Measurements from ENCODE around the gene NDUFB10. TPM values are rescaled to one million over a fixed set of nuclear protein-coding genes. Genes with fewer than 3 reads are reported as not detected.
"Not testable (repeated sequence)": the region's sequence is repeated elsewhere in the genome, so short reads cannot be mapped to it uniquely, and the experiment has no call there.

The NDUFB10 gene
- total RNA-seq, 1 donor from 2014 or later: 85.8 TPM

DNA sequence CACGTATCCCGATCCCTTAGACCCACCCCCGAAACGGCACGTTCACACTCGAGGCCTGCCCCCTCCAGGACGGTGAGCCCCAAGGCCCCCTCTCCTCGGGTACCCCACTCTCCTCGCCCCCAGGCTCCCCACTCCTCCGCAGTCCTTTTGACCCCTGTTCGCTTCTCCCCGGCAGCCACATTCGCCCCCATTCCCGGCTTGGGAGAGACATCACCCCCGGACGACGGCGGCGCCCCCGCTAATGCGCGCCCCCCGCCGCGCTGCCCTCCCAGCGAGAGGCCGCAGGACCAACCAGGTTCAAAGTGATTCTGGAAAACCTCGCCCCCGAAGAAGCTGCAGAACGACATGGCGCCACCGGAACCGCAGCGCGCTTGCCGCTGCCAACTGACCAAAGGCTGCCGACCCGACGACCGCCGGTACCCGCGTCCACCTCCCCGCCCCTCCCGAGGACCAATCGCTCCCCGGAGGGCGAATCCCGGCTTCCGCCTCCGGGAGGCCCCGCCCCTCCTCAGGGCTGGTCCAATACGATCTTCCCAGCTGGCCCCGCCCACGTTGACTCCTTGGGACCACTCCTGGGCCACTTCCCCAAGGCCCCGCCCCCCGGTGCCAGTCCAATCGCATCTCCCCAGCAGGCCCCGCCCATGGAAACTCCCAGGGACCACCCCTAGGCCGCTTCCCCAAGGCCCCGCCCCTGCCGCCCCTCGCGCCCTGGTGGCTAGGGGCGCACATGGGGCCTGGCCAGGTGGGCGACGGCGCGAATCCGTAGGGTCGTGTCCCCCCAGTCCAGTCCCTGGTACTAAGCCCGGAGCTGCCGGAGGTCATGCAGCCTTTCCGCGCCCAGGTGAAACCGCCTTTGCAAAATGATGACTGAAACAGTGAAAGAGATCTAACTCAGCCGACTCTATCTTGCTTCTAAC lies 16.3 kb upstream of the NDUFB10 start, which contains the start of gene MSRB1:
MSRB1 (minus strand) TSS at position 390 of the 917 bp plus-strand sequence; CDS start at position 347, 43 bp downstream.
- intact Hi-C loops (cut with DNase I): no loop called here
- DNase-seq (ENCODE audit: low spot score) (peak; percentile 100), ATAC-seq (peak; percentile 98)

DNA sequence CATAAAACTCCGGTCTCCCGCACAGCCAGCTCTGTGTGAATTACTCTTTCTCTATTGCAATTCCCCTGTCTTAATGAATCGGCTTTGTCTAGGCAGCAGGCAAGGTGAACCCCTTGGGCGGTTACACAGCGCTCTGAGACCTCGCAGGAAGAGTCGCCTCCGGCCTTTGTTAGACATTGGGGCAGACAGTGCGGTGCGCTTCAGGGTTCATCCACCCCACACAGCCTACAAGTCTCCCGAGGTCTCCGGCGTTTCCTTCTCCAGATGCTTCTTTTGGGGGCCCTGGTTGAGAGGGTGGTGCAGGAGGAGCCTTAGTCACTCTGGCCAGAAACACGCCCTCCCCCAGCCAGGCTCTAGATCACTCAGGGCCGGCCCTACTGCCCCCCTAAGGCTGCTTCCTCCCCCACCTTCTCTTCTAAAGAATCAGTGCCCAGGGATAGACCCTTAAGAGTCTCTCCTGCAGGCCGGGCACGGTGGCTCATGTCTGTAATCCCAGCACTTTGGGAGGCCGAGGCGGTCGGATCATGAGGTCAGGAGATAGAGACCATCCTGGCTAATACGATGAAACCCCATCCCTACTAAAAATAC lies 14.6 kb upstream of the NDUFB10 start:
- no peak for DNase-seq (ENCODE audit: low spot score)
- intact Hi-C loops (cut with DNase I): no loop called here

DNA sequence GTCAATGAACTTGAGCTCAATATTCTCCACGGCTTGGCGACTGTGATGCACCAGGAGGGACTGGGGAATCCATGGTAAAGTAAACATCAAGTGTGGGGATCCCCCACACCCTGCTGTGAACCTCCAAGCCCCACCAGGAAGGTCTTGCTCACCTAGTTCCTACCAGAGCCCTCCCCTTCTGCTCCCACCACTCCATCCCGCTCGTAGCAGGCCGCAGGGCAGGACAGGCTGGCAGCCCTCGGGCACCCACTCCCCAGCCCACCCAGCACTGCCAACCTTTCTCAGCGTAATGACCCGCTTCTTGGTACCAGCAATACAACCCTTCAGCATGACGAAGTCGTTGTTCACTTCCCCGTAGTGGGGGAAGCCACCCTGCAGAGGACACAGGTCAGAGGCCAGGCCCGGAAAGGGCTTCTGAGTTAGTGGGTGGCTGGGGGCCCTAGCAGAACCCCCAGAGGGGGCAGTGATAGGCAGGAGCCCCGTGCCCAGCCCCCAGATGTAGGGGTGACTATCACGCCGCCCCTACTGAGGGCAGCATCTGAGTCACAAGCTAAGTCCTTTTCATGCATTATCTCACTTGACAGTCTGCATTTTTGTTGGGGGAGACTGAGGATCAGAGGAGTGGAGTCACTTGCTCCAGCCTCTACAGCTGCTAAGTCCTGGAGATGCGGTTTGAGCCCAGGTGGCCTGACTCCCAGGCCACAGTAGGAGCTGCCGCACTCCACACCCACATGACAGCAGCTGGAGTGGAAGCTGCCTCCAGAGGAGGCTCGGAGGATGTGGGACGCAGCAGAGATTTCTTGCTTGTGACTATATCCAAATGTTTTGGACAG lies 13.6 kb upstream of the NDUFB10 start:
- ATAC-seq (no peak), DNase-seq (ENCODE audit: low spot score) (no peak)
- intact Hi-C loops (cut with DNase I): no loop called here

More for the DNA sequence above, 14.6 kb upstream of the NDUFB10 start:
- no peak for ATAC-seq

DNA sequence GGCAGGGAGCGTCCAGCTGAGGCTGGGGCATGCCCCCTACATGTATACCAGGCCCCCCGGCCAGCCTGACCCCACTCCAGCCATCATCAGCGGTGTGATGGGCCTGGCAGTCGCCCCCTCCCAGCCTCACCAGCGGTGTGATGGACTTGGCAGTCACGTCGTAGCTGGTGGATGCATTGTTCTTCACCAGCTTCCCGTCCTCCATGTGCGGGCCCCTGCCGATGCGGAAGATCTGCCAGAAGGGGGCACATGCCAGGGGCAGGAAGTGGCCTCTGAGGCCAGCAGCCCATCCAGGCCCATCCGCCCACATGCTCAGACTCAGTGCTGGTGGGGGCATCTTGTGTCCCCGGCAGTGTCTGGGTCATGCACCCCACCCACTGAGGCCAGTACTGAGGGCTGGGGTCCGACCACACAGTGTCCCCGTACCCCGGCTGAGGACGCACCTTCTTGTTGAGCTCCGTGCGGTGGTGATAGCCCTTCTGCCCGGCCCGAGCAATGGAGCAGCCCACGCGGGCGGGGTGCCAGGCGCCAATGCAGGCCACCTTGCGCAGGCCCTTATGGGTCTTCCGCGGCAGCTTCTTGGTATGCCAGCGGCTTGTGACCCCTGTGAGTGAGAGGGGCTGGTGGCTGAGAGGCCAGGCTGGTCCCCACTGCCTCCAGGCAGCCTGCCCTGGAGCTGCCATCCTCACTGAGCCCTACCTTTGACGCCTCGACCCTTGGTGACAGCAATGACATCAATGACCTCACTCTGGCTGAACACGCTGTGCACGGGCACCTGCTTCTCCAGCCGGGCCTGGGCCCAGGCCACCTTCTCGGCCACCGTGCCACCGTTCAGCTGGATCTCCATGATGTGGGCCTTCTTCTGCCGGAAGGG lies 12.6 kb upstream of the NDUFB10 start:
- intact Hi-C loops (cut with DNase I): no loop called here
- DNase-seq (ENCODE audit: low spot score) (no peak), ATAC-seq (no peak)

DNA sequence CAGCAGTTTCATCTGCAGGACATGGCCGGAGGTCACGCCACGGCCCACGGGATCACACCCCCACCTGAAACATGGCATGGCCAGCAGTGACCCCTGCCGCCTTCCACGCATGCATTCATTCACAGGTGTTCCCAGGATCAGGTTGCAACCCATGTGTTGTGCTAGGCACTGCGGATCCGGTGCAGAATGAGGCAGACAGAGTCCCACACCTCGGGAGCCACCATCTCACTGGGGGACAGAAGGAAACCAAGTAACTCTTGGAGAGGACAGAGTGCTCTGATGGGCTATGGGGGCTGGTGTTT lies 12.0 kb upstream of the NDUFB10 start:
- DNase-seq (ENCODE audit: low spot score): no peak
- intact Hi-C loops (cut with DNase I): no loop called here
- no peak for ATAC-seq

DNA sequence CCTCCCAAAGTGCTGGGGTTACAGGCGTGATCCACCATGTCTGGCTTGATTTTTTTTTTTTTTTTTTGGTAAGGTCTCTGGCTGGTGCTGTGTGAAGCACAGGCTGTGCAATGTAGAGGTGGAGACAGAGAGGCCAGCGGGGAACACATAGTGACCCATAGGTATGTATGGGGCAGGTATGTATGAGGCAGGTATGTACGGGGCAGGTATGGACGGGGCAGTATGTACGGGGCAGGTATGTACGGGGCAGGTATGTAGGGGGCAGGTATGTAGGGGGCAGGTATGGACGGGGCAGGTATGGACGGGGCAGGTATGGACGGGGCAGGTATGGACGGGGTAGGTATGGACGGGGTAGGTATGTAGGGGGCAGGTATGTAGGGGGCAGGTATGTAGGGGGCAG lies 9.8 kb upstream of the NDUFB10 start:
- DNase-seq (ENCODE audit: low spot score) (no peak), ATAC-seq (no peak)
- intact Hi-C loops (cut with DNase I): no loop called here

DNA sequence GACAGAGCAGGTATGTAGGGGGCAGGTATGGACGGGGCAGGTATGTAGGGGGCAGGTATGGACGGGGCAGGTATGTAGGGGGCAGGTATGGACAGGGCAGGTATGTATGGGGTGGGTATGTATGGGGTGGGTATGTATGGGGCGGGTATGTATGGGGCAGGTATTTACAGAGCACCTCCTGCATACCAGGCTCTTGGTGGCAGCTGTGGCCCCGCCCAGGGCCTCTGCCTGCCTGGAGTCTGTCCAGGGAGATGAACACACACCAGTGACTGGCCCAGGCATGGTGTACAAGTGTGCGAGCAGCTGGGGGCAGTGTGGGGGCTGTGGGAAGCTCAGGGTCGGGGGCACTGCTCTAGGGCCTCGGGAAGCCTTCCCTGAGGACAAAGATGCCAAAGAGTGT lies 9.3 kb upstream of the NDUFB10 start:
- no peak for DNase-seq (ENCODE audit: low spot score)
- intact Hi-C loops (cut with DNase I): no loop called here

DNA sequence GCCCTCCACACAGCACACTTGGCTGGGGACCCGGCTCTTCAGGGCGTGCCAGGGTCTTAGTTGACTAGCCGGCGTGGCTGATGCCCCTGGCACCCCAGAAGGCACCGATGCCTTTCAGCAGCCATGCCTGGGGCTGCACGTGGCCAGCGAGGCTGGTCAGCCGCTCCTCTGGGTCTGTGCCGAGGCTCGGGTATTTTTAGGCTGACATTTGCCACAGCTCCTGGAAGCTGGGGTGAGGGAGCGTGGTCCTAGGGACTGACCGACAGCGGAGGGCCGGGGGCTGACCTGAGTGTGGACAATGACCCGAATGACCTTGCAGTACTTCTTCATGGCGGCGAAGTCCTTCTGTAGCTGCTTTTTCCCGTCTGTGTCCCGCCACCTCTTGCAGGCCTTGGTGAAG lies 8.8 kb upstream of the NDUFB10 start:
- DNase-seq (ENCODE audit: low spot score): no peak
- intact Hi-C loops (cut with DNase I): no loop called here
- ATAC-seq: no peak

More for the DNA sequence above, 9.3 kb upstream of the NDUFB10 start:
- no peak for ATAC-seq

DNA sequence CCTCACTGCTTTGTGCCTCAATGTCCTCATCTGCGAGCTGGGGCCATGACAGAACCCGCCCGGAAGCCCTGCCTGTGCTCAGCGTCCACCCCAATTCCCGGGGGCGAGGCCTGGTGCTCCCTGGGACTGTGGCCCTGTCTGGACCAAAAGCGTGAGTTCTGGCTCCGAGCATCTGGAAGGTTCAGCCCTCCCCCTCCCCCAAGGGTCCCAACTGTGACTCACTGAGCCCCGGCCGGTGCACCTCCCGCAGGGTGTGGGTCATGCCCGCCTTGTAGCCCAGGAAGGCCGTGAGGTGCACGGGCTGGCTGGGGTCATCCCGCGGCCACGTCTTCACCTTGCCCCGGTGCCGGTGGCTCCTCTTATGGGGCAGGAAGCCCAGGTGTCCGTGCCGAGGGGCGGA lies 5.6 kb upstream of the NDUFB10 start:
- DNase-seq (ENCODE audit: low spot score) (no peak), ATAC-seq (no peak)
- intact Hi-C loops (cut with DNase I): no loop called here

DNA sequence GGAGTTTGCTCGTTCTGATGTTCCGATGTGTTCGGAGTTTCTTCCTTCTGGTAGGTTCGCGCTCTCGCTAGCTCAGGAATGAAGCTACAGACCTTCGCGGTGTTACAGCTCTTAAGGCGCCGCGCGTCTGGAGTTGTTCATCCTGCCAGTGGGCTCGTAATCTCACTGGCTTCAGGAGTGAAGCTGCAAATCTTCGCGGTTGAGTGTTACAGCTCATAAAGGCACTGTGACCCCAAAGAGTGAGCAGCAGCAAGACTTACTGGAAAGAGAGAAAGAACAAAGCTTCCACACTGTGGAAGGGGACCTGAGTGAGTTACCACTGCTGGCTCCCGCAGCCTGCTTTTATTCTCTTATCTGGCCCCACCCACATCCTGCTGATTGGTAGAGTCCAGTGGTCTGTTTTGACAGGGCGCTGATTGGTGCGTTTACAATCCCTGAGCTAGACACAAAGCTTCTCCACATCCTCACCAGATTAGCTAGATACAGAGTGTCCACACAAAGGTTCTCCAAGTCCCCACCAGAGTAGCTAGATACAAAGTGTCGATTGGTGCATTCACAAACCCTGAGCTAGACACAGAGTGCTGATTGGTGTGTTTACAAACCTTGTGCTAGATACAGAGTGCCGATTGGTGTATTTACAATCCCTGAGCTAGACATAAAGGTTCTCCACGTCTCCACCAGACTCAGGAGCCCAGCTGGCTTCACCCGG lies 1.8 kb upstream of the NDUFB10 start:
- intact Hi-C loops (cut with DNase I); ATAC-seq; DNase-seq (ENCODE audit: low spot score): not testable (repeated sequence)

DNA sequence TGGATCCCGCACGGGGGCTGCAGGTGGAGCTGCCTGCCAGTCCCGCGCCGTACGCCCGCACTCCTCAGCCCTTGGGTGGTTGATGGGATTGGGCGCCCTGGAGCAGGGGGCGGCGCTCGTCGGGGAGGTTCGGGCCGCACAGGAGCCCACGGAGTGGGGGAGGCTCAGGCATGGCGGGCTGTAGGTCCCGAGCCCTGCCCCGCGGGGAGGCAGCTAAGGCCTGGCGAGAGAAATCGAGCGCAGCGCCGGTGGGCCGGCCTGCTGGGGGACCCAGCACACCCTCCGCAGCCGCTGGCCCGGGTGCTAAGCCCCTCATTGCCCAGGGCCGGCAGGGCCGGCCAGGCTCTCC lies 1.2 kb upstream of the NDUFB10 start:
- ATAC-seq; DNase-seq (ENCODE audit: low spot score); intact Hi-C loops (cut with DNase I): not testable (repeated sequence)

DNA sequence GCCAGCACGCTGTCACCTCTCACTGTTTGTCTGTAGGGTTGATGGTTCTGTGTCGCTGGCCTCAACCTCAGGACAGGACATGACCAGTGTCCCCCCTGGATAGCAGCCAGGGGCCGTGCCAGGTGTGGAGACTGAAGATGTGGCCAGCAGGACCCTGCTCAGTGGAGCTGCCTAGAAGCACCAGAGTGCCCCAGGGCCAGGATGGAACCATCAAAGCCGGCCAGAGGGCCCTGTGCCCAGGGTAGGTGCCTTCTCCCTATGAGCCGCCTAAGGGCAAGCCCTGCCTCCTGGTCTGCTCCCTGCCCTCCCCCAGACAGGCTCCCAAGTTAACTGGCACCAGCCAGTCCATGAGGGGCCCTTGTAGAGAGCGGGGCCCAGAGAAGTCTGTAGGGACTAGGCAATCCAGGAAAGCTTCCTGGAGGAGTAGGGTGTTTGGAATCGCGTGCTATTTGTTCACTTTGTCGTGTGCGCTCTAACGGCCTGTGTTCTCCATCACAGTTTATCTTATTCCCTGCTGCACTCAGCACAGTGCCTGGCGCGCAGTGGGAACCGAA lies 546 bp upstream of the NDUFB10 start:
- intact Hi-C loops (cut with DNase I): no loop called here
- ATAC-seq: peak; percentile 20
- DNase-seq (ENCODE audit: low spot score): no peak

DNA sequence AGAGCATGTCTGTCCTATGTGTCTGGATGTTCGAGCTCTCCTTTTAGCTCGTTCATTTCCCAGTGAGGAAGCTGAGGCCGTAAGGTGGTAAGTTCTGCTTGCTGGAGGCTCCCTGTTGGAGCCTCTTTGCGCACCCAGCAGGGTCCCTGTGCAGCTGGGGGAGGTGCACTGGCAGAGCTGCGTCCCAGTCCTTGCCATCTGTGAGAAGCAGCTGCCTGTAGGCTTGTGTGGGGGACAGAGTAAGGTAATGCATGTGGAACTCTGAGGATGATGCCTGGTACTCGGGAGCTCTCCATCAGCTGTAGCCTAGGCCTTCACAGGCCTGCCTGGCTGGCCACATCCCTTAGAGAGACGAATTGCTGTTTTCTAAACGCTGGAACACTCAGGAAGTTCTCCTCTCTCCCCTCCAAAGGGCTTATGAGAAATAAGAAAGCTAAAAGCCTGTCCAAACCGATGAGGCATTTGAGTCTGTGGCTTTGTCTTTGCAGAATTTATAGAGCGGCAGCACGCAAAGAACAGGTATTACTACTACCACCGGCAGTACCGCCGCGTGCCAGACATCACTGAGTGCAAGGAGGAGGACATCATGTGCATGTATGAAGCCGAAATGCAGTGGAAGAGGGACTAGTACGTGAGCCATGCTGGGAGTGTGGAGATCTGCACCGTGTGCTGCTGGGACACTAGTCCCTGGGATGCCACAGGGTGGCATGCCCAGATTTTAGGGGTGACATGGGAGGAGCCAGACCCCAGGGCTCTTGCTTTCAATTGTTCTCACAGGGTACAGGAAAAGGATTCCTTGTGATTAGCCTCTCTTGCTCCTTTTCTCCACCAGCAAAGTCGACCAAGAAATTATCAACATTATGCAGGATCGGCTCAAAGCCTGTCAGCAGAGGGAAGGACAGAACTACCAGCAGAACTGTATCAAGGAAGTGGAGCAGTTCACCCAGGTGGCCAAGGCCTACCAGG lies 1.6 kb downstream of the NDUFB10 start:
- DNase-seq (ENCODE audit: low spot score) (no peak), ATAC-seq (no peak)
- intact Hi-C loops (cut with DNase I): loop anchor here (2.0 kb wide), 1 partner anchor 18 kb away; no protein-coding TSS in a partner anchor

DNA sequence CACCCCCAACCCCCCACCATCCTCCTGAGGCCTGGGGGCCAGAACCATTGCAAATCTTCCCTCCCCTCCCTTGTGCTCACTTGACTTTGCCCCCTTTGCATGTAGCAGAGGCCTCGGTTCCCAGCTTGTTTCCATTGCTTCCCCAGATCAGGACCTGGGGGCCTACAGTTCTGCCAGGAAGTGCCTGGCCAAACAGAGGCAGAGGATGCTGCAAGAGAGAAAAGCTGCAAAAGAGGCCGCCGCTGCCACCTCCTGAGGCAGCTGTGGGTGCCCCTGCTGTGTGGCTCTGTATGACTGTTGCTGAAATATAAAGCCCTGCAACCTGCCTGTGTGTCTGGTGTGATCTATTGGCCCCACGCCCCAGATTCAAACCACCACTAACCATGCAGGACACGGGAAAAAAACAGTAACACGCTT lies 2.3 kb downstream of the NDUFB10 start:
- no peak for DNase-seq (ENCODE audit: low spot score)

DNA sequence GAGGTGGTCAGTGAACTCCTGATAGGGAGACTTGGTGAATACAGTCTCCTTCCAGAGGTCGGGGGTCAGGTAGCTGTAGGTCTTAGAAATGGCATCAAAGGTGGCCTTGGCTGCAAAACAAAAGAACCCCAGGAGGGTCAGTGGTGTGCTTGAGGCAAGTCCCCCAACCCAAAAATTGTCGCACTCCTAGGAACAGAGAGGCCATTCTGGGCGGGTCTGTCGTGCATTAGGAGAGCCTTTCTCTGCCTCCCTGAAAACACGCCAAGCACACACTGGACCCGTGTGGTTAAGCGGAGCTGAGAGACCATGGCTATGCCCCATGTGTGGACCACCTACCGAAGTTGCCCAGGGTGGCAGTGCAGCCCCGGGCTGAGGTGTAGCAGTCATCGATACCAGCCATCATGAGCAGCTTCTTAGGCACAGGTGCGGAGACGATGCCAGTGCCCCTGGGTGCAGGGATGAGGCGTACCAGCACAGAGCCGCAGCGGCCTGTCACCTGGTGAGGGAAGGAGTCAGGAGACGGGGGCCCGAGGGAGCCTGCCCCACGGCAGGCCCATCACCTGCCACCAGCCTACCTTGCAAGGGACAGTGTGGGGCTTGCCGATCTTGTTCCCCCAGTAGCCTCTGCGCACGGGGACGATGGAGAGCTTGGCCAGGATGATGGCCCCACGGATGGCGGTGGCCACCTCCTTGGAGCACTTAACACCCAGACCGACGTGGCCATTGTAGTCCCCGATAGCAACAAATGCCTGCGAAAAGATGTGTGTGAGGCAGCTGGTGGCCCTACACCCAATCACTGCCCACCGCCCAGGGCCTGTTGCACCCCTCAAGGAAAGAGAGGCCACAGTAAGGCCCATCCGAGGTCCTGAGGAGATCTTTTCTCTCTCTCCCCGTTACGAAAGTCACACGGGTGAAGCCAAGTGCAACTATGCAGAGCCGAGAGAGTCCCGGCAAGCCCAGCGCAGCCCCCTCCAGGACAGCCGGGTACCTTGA lies 3.1 kb downstream of the NDUFB10 start:
- ATAC-seq; intact Hi-C loops (cut with DNase I); DNase-seq (ENCODE audit: low spot score): not testable (repeated sequence)

More for the DNA sequence above, 2.3 kb downstream of the NDUFB10 start:
- intact Hi-C loops (cut with DNase I): loop anchor here (2.0 kb wide), 1 partner anchor 17 kb away; no protein-coding TSS in a partner anchor
- no peak for ATAC-seq

All from sciatic nerve (tissue), 2 donors.